ENCODE results near the gene NDUFV2.

Gene NDUFV2

DNA sequence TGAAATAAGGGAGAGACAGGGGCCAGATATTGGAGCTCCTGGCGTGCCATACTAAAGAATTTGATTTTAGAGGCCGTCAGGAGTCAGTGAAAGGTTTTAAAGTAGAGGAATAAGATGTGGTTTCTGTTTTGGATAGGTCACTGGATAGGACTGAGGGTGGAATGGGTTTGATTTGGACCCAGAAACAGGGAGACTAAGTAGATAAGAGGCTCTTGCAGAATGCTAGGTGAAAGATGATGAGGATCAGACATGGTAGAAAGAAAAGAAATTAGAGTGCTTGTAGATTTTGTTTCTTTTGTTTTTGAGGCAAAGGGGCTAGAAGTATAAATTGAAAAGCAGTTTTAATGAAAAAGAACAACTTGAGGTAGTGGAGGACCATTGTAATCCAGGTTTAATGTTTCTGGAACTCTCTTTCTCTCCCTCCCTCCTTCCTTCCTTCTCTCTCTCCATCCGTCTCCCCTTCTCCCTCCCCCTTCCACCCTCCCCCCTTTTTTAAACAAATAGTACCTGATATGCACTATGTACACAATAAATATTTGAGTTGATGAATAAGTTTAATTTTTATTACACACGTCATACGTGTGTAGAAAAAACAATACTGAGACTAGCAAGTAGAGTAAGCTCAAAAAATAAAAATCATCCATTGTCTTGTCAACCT lies 1.9 kb downstream of the NDUFV2 start:
- TF ChIP-seq, protein P1, sequence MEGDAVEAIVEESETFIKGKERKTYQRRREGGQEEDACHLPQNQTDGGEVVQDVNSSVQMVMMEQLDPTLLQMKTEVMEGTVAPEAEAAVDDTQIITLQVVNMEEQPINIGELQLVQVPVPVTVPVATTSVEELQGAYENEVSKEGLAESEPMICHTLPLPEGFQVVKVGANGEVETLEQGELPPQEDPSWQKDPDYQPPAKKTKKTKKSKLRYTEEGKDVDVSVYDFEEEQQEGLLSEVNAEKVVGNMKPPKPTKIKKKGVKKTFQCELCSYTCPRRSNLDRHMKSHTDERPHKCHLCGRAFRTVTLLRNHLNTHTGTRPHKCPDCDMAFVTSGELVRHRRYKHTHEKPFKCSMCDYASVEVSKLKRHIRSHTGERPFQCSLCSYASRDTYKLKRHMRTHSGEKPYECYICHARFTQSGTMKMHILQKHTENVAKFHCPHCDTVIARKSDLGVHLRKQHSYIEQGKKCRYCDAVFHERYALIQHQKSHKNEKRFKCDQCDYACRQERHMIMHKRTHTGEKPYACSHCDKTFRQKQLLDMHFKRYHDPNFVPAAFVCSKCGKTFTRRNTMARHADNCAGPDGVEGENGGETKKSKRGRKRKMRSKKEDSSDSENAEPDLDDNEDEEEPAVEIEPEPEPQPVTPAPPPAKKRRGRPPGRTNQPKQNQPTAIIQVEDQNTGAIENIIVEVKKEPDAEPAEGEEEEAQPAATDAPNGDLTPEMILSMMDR (IDR thresholded peaks at IDR 0.05): no peak
- peak overlapping the region; percentile 14 for H3K27ac Mint-ChIP-seq
- peaks cover 7% of the 10 kb centered on the region for H3K36me3 Mint-ChIP-seq (ENCODE audit: low read depth)
- H3K27me3 Mint-ChIP-seq (ENCODE audit: low read depth, poor library complexity): peaks cover 3% of the 10 kb centered on the region
- peaks cover 74% of the 10 kb centered on the region for H3K4me1 Mint-ChIP-seq
- no peak for DNase-seq
- H3K9me3 Mint-ChIP-seq: no peaks in the 10 kb centered on the region
- peak overlapping the region; percentile 92 for H3K4me3 Mint-ChIP-seq

DNA sequence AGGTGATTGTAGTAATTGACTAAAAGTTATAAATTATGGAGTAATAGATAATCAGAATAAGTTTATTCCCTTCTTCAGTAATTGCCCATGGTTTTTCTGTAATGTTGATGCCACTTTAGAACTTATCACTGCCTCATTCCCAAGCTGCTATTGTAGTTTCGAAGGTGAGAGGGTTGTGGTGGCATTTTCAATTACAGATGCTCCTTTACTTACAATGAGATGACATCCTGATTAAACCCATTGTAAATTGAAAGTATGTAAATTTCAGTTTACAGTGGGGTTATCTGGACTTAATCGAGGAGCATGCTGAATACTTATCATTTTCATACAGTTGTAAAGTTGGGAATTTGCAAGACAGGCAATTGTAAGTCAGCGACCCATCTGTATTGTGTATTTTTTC lies 2.9 kb downstream of the NDUFV2 start:
- Mint-ChIP-seq H3K27me3 (ENCODE audit: low read depth, poor library complexity) (peaks cover 3% of the 10 kb centered on the region), H3K27ac (no peak overlapping the region), H3K4me3 (peak overlapping the region; percentile 92), H3K9me3 (no peaks in the 10 kb centered on the region), H3K4me1 (peaks cover 82% of the 10 kb centered on the region), H3K36me3 (ENCODE audit: low read depth) (peaks cover 13% of the 10 kb centered on the region)
- TF ChIP-seq, protein P1 (IDR thresholded peaks at IDR 0.05): no peak
- no peak for DNase-seq

DNA sequence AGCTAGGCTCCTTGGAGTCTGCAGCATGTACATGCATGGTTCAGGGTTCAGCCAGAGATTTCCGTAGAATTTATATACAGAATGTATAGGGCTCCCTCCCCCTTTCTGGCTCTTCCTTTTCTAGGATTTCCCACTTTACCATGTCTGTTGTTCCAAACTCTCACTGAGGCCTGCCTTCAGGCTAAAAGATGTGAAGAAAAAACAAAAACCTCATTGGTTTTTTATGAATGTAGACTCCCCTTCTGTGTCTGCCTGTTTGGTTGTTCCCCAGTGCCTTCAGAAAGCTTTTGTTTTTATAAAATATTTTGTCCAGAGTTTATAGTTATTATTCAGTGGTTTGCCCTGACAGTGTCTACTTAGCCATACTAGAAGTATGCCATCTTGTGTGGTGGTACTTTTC lies 3.6 kb downstream of the NDUFV2 start:
- DNase-seq: no peak
- peak overlapping the region; percentile 92 for H3K4me3 Mint-ChIP-seq
- peaks cover 3% of the 10 kb centered on the region for H3K27me3 Mint-ChIP-seq (ENCODE audit: low read depth, poor library complexity)
- H3K27ac Mint-ChIP-seq: peak overlapping the region; percentile 56
- peaks cover 78% of the 10 kb centered on the region for H3K4me1 Mint-ChIP-seq
- H3K9me3 Mint-ChIP-seq: no peaks in the 10 kb centered on the region
- TF ChIP-seq, protein P1 (IDR thresholded peaks at IDR 0.05): no peak
- H3K36me3 Mint-ChIP-seq (ENCODE audit: low read depth): peaks cover 20% of the 10 kb centered on the region

DNA sequence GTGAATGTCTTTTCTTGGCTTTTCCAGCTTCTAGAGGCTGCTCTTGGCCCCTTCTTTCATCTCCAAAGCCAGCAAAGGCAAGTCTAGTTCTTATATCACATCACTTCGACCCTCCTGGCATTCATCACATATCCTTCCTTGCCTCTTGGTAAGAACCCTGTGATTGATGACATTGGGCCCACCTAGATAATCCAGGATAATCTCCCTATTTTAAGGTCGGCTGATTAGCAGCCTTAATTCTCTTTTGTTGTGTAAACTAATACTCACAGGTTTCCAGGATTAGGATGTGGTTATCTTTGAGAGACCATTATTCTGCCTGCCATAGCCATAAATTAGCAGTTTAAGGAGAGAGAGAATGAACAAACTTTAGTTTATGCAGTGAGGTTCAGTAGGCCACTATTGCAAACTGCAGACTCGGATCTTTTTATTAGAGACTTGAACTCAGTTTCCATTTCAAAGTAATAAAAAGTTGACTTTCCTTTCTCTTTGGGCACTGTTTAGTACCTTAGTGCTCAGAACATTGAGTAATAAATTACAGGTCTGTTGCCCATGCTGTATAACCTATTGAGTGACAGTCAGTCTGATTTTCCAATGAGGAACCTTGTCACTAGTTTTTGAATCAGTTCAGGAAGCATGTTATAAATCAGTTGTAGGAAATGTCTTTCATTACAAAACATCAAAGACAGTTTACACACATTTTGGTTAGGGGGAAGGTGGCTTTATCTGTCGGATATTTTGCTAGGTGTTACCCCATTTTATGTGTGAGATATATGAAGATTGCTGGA lies 4.5 kb downstream of the NDUFV2 start:
- Mint-ChIP-seq H3K4me1 (peaks cover 71% of the 10 kb centered on the region), H3K9me3 (no peaks in the 10 kb centered on the region), H3K4me3 (peak overlapping the region; percentile 92), H3K27ac (peak overlapping the region; percentile 83), H3K27me3 (ENCODE audit: low read depth, poor library complexity) (no peaks in the 10 kb centered on the region), H3K36me3 (ENCODE audit: low read depth) (peaks cover 29% of the 10 kb centered on the region)
- DNase-seq: no peak
- TF ChIP-seq, protein P1 (IDR thresholded peaks at IDR 0.05): no peak

DNA sequence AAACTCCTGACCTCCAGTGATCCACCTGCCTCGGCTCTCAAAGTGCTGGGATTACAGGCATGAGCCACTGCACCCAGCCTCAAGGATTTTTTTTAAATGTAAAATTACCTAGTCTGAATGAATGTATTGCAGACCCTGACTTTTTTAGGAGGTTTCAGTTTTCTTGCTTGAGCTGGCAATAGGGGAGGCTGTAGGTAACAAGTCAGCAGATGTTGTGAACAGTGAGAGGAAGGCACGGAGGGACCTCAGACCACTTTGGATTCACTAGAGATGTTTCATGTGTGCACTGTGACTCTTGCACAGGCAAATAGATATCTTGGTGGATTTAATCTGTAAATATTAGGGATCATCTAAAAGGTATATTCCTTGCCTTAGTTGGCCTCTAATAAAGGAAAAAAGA lies 6.4 kb downstream of the NDUFV2 start:
- H3K27me3 Mint-ChIP-seq (ENCODE audit: low read depth, poor library complexity): no peaks in the 10 kb centered on the region
- H3K9me3 Mint-ChIP-seq: no peaks in the 10 kb centered on the region
- H3K27ac Mint-ChIP-seq: peak overlapping the region; percentile 59
- peaks cover 48% of the 10 kb centered on the region for H3K36me3 Mint-ChIP-seq (ENCODE audit: low read depth)
- peaks cover 58% of the 10 kb centered on the region for H3K4me1 Mint-ChIP-seq
- no peak for DNase-seq
- TF ChIP-seq, protein P1 (IDR thresholded peaks at IDR 0.05): no peak
- no peak overlapping the region for H3K4me3 Mint-ChIP-seq

Measured in nephron progenitor cell (in vitro differentiated cells).